H1 (cell line): Measurements from ENCODE around the gene TMEM203. TPM values are rescaled to one million over a fixed set of nuclear protein-coding genes. Genes with fewer than 3 reads are reported as not detected.

ENCODE experiments used
- CTCF ChIA-PET: fragments of 300-600 bp; sonication (Branson Sonifier 250); formaldehyde crosslinking; loops from one replicate; lab custom pipeline; 2021; ENCODE audit not compliant: partially characterized antibody; lab: Charles Lee
- POLR2A ChIA-PET: fragments of 300-600 bp; sonication (Branson Sonifier 250); formaldehyde crosslinking; loops from one replicate; lab custom pipeline; 2021; ENCODE audit warnings: inconsistent platforms; ENCODE audit not compliant: partially characterized antibody; lab: Charles Lee
- DNase-seq, 2 experiments: peaks; one replicate each; pipeline versions ENCODE4 v3.0.0 to v3.0.0-alpha.2; 2010 to 2022; ENCODE audit warnings: low spot score in 2 of 2, low read depth in 1 of 2, mixed read lengths in 1 of 2
- FAIRE-seq: peaks from 2 replicates; lab custom pipeline; 2011; peaks lifted over from hg19 to GRCh38; lab: Jason Lieb, UNC
- H2AFZ ChIP-seq: 2 replicates; pipeline ENCODE4 v1.8.1; 2012; ENCODE audit warnings: low read length, inconsistent platforms
- H2AK5ac ChIP-seq: 2 replicates; pipeline ENCODE4 v1.6.1; 2013; ENCODE audit warnings: low read depth, low read length
- H2BK120ac ChIP-seq: replicated peaks from 2 replicates; pipeline ENCODE3; 2013; ENCODE audit warnings: low read depth, low read length, inconsistent platforms
- H2BK12ac ChIP-seq: 2 replicates; pipeline ENCODE4 v1.6.1; 2013; ENCODE audit warnings: low read depth, low read length
- H2BK15ac ChIP-seq: 2 replicates; pipeline ENCODE4 v1.6.1; 2013; ENCODE audit warnings: low read length
- H2BK20ac ChIP-seq: 2 replicates; pipeline ENCODE4 v1.6.1; 2013; ENCODE audit warnings: low read length
- H2BK5ac ChIP-seq: 2 replicates; pipeline ENCODE4 v1.6.1; 2013; ENCODE audit warnings: low read depth, low read length
- H3K14ac ChIP-seq: 2 replicates; pipeline ENCODE4 v1.6.1; 2013; ENCODE audit warnings: inconsistent platforms; ENCODE audit not compliant: insufficient read length
- H3K18ac ChIP-seq: 2 replicates; pipeline ENCODE4 v1.6.1; 2013; ENCODE audit warnings: low read length; ENCODE audit errors: extremely low read depth
- H3K23ac ChIP-seq: 2 replicates; pipeline ENCODE4 v1.6.1; 2013; ENCODE audit warnings: inconsistent platforms; ENCODE audit not compliant: insufficient read length
- H3K23me2 ChIP-seq: 2 replicates; pipeline ENCODE4 v1.6.1; 2013; ENCODE audit warnings: low read depth, low read length
- H3K27ac ChIP-seq: 2 replicates; pipeline ENCODE4 v1.6.1; 2011; ENCODE audit warnings: low read depth, low read length, inconsistent platforms
- H3K27me3 ChIP-seq, 4 experiments: replicated peaks in 1 of 4; 1 replicate in 1 of 4; 2 replicates in 3 of 4; pipeline versions ENCODE4 v1.6.1 to v1.8.1; 2011 to 2013; ENCODE audit warnings: low read length in 3 of 4, mild to moderate bottlenecking in 3 of 4, inconsistent platforms in 2 of 4, mixed read lengths in 2 of 4, moderate library complexity in 1 of 4; ENCODE audit not compliant: control insufficient read depth in 3 of 4, insufficient read depth in 3 of 4; ENCODE audit errors: extremely low read depth in 1 of 4
- H3K36me3 ChIP-seq, 4 experiments: 2 replicates each; pipeline versions ENCODE4 v1.6.1 to v1.8.1; 2011 to 2013; ENCODE audit warnings: mild to moderate bottlenecking in 4 of 4, low read length in 3 of 4, moderate library complexity in 2 of 4, control low read depth in 1 of 4, inconsistent platforms in 1 of 4; ENCODE audit not compliant: insufficient read depth in 4 of 4, control insufficient read depth in 2 of 4
- H3K4ac ChIP-seq: replicated peaks from 2 replicates; pipeline ENCODE3; 2013; ENCODE audit warnings: low read length, low read depth, mixed read lengths, inconsistent platforms; ENCODE audit not compliant: insufficient read length
- H3K4me1 ChIP-seq, 4 experiments: replicated peaks in 1 of 4; 1 replicate in 1 of 4; 2 replicates in 3 of 4; pipeline versions ENCODE4 v1.6.1 to v1.8.1; 2011 to 2013; ENCODE audit warnings: low read length in 3 of 4, inconsistent platforms in 2 of 4, mixed read lengths in 1 of 4; ENCODE audit not compliant: insufficient read depth in 4 of 4, control insufficient read depth in 3 of 4
- H3K4me2 ChIP-seq, 2 experiments: 2 replicates each; pipeline versions ENCODE4 v1.6.1 to v1.8.1; 2011 to 2013; ENCODE audit warnings: low read depth in 2 of 2, low read length in 2 of 2, control low read depth in 1 of 2, inconsistent platforms in 1 of 2, mild to moderate bottlenecking in 1 of 2; ENCODE audit not compliant: insufficient read depth in 1 of 2
- H3K4me3 ChIP-seq, 4 experiments: fragments of 200-600, 300-600 bp in 1 of 4; sonication (generic), shearing (Covaris generic), sonication (Bioruptor Twin) in 1 of 4; 2 replicates each; pipeline versions ENCODE4 v1.5.1 to v1.8.1; 2011 to 2016; ENCODE audit warnings: low read length in 4 of 4, low read depth in 3 of 4, control low read depth in 2 of 4, inconsistent platforms in 2 of 4, mild to moderate bottlenecking in 2 of 4, mixed read lengths in 1 of 4, moderate library complexity in 1 of 4; ENCODE audit not compliant: insufficient read depth in 2 of 4; ENCODE audit errors: extremely low read depth in 1 of 4
- H3K56ac ChIP-seq: replicated peaks from 2 replicates; pipeline ENCODE3; 2013; ENCODE audit warnings: low read depth, mild to moderate bottlenecking, mixed read lengths, low read length, inconsistent platforms; ENCODE audit not compliant: insufficient read length
- H3K79me1 ChIP-seq: 2 replicates; pipeline ENCODE4 v1.6.1; 2013; ENCODE audit warnings: low read depth, low read length, control low read depth
- H3K79me2 ChIP-seq, 2 experiments: 2 replicates each; pipeline versions ENCODE4 v1.6.1 to v1.8.1; 2012 to 2013; ENCODE audit warnings: low read length in 2 of 2, mild to moderate bottlenecking in 2 of 2, inconsistent platforms in 1 of 2; ENCODE audit not compliant: insufficient read depth in 2 of 2, control insufficient read depth in 1 of 2
- H3K9ac ChIP-seq, 4 experiments: replicated peaks in 1 of 4; 1 replicate in 1 of 4; 2 replicates in 3 of 4; pipeline versions ENCODE4 v1.6.1 to v1.8.1; 2011 to 2013; ENCODE audit warnings: low read depth in 3 of 4, low read length in 3 of 4, control low read depth in 2 of 4, mild to moderate bottlenecking in 2 of 4, moderate library complexity in 2 of 4, inconsistent platforms in 1 of 4; ENCODE audit errors: extremely low read depth in 1 of 4
- H3K9me3 ChIP-seq, 2 experiments: 2 replicates each; pipeline versions ENCODE4 v1.6.1 to v1.8.1; 2012 to 2013; ENCODE audit warnings: mild to moderate bottlenecking in 2 of 2, moderate library complexity in 2 of 2, control low read depth in 1 of 2, inconsistent platforms in 1 of 2, low read depth in 1 of 2, low read length in 1 of 2, mixed read lengths in 1 of 2; ENCODE audit not compliant: insufficient read depth in 2 of 2
- H4K20me1 ChIP-seq, 2 experiments: replicated peaks in 1 of 2; 2 replicates each; pipeline versions ENCODE3 to v1.8.1; 2011 to 2013; ENCODE audit warnings: inconsistent platforms in 2 of 2, low read length in 2 of 2, mild to moderate bottlenecking in 1 of 2; ENCODE audit not compliant: insufficient read depth in 2 of 2, control insufficient read depth in 1 of 2
- H4K5ac ChIP-seq: 2 replicates; pipeline ENCODE4 v1.6.1; 2013; ENCODE audit warnings: low read length, low read depth, mixed read lengths, inconsistent platforms; ENCODE audit not compliant: insufficient read length
- H4K8ac ChIP-seq: 2 replicates; pipeline ENCODE4 v1.8.0; 2013; ENCODE audit warnings: mild to moderate bottlenecking, moderate library complexity, low read length, inconsistent platforms; ENCODE audit not compliant: insufficient read depth; ENCODE audit errors: extremely low read depth
- H4K91ac ChIP-seq: replicated peaks from 2 replicates; pipeline ENCODE3; 2013; ENCODE audit warnings: low read length, mixed read lengths, inconsistent platforms; ENCODE audit not compliant: insufficient read length
- ASH2L ChIP-seq: fragments of 200-600, 300-600 bp; sonication (generic); IDR thresholded peaks from one replicate; pipeline ENCODE4 v1.7.1; 2017; ENCODE audit warnings: low read length
- PHF8 ChIP-seq: fragments of 200-600 bp; sonication (generic); conservative IDR thresholded peaks from 2 replicates; pipeline ENCODE4 v1.7.1; 2012; ENCODE audit warnings: low read depth, mild to moderate bottlenecking, inconsistent platforms, low read length, moderate library complexity
- SAP30 ChIP-seq: fragments of 300-600 bp; sonication (generic); IDR thresholded peaks from 2 replicates; pipeline ENCODE4 v1.7.1; 2012; ENCODE audit warnings: low read length, moderate library complexity, mild to moderate bottlenecking, inconsistent platforms; ENCODE audit not compliant: insufficient read depth, insufficient replicate concordance
- whole genome bisulfite sequencing, 2 experiments: shearing (Covaris generic) in 1 of 2; methylation state at CpG; one replicate each; pipeline versions ENCODE4 v1.1.6 to v1.1.7; 2013 to 2015; ENCODE audit warnings: low lambda C conversion rate in 2 of 2, mixed read lengths in 2 of 2, inconsistent platforms in 1 of 2, low coverage in 1 of 2, missing lambda C conversion rate in 1 of 2; ENCODE audit not compliant: insufficient replicate concordance in 2 of 2, insufficient coverage in 1 of 2, insufficient read length in 1 of 2; ENCODE audit errors: extremely low coverage in 1 of 2, missing lambda C conversion rate in 1 of 2; 5-methylcytosine and 5-hydroxymethylcytosine counted together
- polyA plus RNA-seq, 7 experiments: library from polyadenylated mRNA; depleted of rRNA in 3 of 7; stranded (reverse) in 5 of 7; unstranded in 2 of 7; fragments of >200 nt in 5 of 7; fragments of 200-250 nt in 2 of 7; gene quantifications; 1 replicate in 5 of 7; 2 replicates in 1 of 7; 4 replicates in 1 of 7; pipeline versions ENCODE4 v1.2.1 to v1.2.3, GENCODE V29; 2011 to 2013; ENCODE audit warnings: missing spikeins in 2 of 7, mixed read lengths in 2 of 7
- total RNA-seq: library from RNA; stranded (reverse); fragmentation: NEBNext Ultra II Directional; extraction: Animal tissue kit (Norgen Biotek cat#: 25700); gene quantifications from 2 replicates; pipeline ENCODE4 v1.2.1, GENCODE V29; 2021

Gene TMEM203
- total and polyA plus RNA-seq, 2 of the 8 experiments (the other 6 are each of a cell fraction or from before 2014, with no cell fraction given) = 44.1 to 57.1 TPM

GRCh38 chr9:137188086-137188489 is 17.4 kb downstream of the TMEM203 start:
- Histone ChIP-seq H3K36me3 (peaks cover 3 to 13% (median 8%) of the 10 kb centered on the region in 4 experiments; a peak in 6 of 8 replicates), H2BK5ac (no peak overlapping the region), H3K18ac (no peak overlapping the region), H3K4me3 (peak overlapping the region; percentile 71 to 92 (median 82)), H2AK5ac (no peak overlapping the region), H4K20me1 (peaks cover 8 to 28% of the 10 kb centered on the region in 2 experiments), H3K23ac (no peak overlapping the region), H3K27ac (peak overlapping the region; percentile 57; the same call in 1 of the 2 replicates), H2AFZ (no peak overlapping the region), H3K9ac (peak overlapping the region; percentile 37 to 84 (median 79)), H3K4me1 (peaks cover 0 to 17% (median 6%) of the 10 kb centered on the region in 4 experiments; a peak in 5 of 7 replicates), H3K27me3 (no peaks in the 10 kb centered on the region; a peak in 1 of 7 replicates), H3K79me2 (peaks cover 0 to 30% of the 10 kb centered on the region in 2 experiments; a peak in 2 of 4 replicates), H3K23me2 (peaks cover 8% of the 10 kb centered on the region; the same call in 1 of the 2 replicates), H2BK15ac (no peak overlapping the region), H3K56ac (peak overlapping the region; percentile 69), H4K91ac (no peak overlapping the region), H4K5ac (no peak overlapping the region), H3K4ac (peak overlapping the region; percentile 4), H2BK20ac (no peak overlapping the region), H3K14ac (no peak overlapping the region), H4K8ac (peak overlapping the region; percentile 96), H3K9me3 (no peaks in the 10 kb centered on the region), H3K79me1 (peaks cover 9% of the 10 kb centered on the region; the same call in 1 of the 2 replicates), H2BK120ac (no peak overlapping the region), H2BK12ac (no peak overlapping the region), H3K4me2 (peak overlapping the region; percentile 83 to 96)
- DNase-seq = no peak
- ChIA-PET POLR2A (interaction anchor here (0.6 to 11.0 kb wide), 16 partner anchors 8 to 59 kb away, joined by 3 to 107 read pairs (median 8); partner anchors contain the start of genes CYSRT1, NDOR1, RNF208 and RNF224), CTCF (interaction anchor here (1.0 to 14.0 kb wide), 10 partner anchors 9 to 152 kb away, joined by 3 to 204 read pairs (median 10); partner anchors contain the start of genes CYSRT1, LRRC26, NDOR1 and RNF208)
- no peak for FAIRE-seq
- TF ChIP-seq ASH2L (no peak), SAP30 (peak; percentile 74), PHF8 (peak; percentile 95)
- 2% methylated on average over 13 of the region's 31 CpGs; no CpG with 5 or more reads in 1 of the 2 experiments for WGBS, 2 experiments
